B cell (primary cell): ENCODE results near the gene SLF2. TPM values are rescaled to one million over a fixed set of nuclear protein-coding genes. Genes with fewer than 3 reads are reported as not detected.

Experiments
- ATAC-seq: fragments of 200-7000 bp; cut with Tn5 transposase; one replicate; pipeline ENCODE4 v1.10.0; 2021; ENCODE audit warnings: low read depth, mild to moderate bottlenecking, moderate number of reproducible peaks, moderate library complexity
- CTCF ChIA-PET: fragments of 350-600 bp; sonication (Branson Sonifier 250); formaldehyde crosslinking; loops from one replicate; lab custom pipeline; 2021; ENCODE audit warnings: antibody characterized with exemption, inconsistent platforms; lab: Charles Lee
- POLR2A ChIA-PET: fragments of 350-600 bp; sonication (Branson Sonifier 250); formaldehyde crosslinking; loops from one replicate; lab custom pipeline; 2021; ENCODE audit warnings: antibody characterized with exemption; lab: Charles Lee
- DNase-seq: peaks from one replicate; pipeline ENCODE4 v3.0.0; 2013
- H2AFZ ChIP-seq: 2 replicates; pipeline ENCODE4 v1.6.1; 2012; ENCODE audit warnings: mild to moderate bottlenecking, low read depth, low read length; ENCODE audit not compliant: insufficient read depth, poor library complexity, severe bottlenecking
- H3K27ac ChIP-seq, 2 donors: 1 replicate in 1 of 2; 2 replicates in 1 of 2; pipeline ENCODE4 v1.5.1; 2012 to 2013; ENCODE audit warnings: low read length in 2 of 2, mild to moderate bottlenecking in 2 of 2, moderate library complexity in 1 of 2
- H3K27me3 ChIP-seq, 4 experiments: fragments of 200-600 bp in 1 of 4; sonication (generic) in 1 of 4; replicated peaks in 1 of 4; 1 replicate in 2 of 4; 2 replicates in 2 of 4; pipeline versions ENCODE4 v1.6.1 to v1.7.0; 2013 to 2016; ENCODE audit warnings: low read length in 3 of 4, mild to moderate bottlenecking in 2 of 4, mixed read lengths in 1 of 4, moderate library complexity in 1 of 4; ENCODE audit not compliant: insufficient read depth in 4 of 4, control insufficient read depth in 3 of 4; ENCODE audit errors: control extremely low read depth in 1 of 4
- H3K36me3 ChIP-seq, 2 experiments: replicated peaks in 1 of 2; 1 replicate in 1 of 2; 2 replicates in 1 of 2; pipeline versions ENCODE4 v1.6.1 to v1.7.1; 2013; ENCODE audit warnings: low read length in 1 of 2; ENCODE audit not compliant: insufficient read depth in 2 of 2, control insufficient read depth in 1 of 2; ENCODE audit errors: control extremely low read depth in 1 of 2, extremely low read depth in 1 of 2
- H3K4me1 ChIP-seq, 2 donors: fragments of 200-600 bp in 1 of 2; sonication (generic) in 1 of 2; 1 replicate in 1 of 2; 2 replicates in 1 of 2; pipeline versions ENCODE4 v1.5.1 to v1.6.1; 2013 to 2017; ENCODE audit warnings: low read length in 2 of 2; ENCODE audit not compliant: control insufficient read depth in 2 of 2, insufficient read depth in 2 of 2
- H3K4me2 ChIP-seq: replicated peaks from 2 replicates; pipeline ENCODE3; 2012; ENCODE audit warnings: mild to moderate bottlenecking, low read depth, low read length; ENCODE audit not compliant: poor library complexity, severe bottlenecking
- H3K4me3 ChIP-seq, 5 experiments: fragments of 200-600 bp in 1 of 5; sonication (generic) in 1 of 5; 1 replicate in 3 of 5; 2 replicates in 2 of 5; pipeline versions ENCODE4 v1.5.1 to v1.7.0; 2011 to 2016; ENCODE audit warnings: low read length in 4 of 5, mild to moderate bottlenecking in 4 of 5, low read depth in 2 of 5, control low read depth in 1 of 5, moderate library complexity in 1 of 5; ENCODE audit not compliant: insufficient read depth in 1 of 5; ENCODE audit errors: control extremely low read depth in 1 of 5, extremely low read depth in 1 of 5
- H3K79me2 ChIP-seq: fragments of 200-600 bp; sonication (generic); one replicate; pipeline ENCODE4 v1.6.0; 2016; ENCODE audit warnings: low read length; ENCODE audit not compliant: control insufficient read depth, insufficient read depth
- H3K9ac ChIP-seq: fragments of 200-600 bp; sonication (generic); 2 replicates; pipeline ENCODE4 v1.6.1; 2017; ENCODE audit warnings: mild to moderate bottlenecking, low read length, moderate library complexity
- H3K9me3 ChIP-seq, 3 donors: one replicate each; pipeline versions ENCODE4 v1.6.1 to v1.7.1; 2013; ENCODE audit warnings: low read length in 2 of 3; ENCODE audit not compliant: control insufficient read depth in 2 of 3, insufficient read depth in 1 of 3; ENCODE audit errors: control extremely low read depth in 1 of 3
- H4K20me1 ChIP-seq: 2 replicates; pipeline ENCODE4 v1.6.0; 2012; ENCODE audit warnings: mild to moderate bottlenecking, low read length; ENCODE audit not compliant: insufficient read depth, control insufficient read depth, poor library complexity, severe bottlenecking
- H3K27ac Mint-ChIP-seq: one replicate; pipeline ENCODE4 v1.8.0; 2021; ENCODE audit warnings: mixed read lengths
- H3K27me3 Mint-ChIP-seq: one replicate; pipeline ENCODE4 v1.8.0; 2021; ENCODE audit warnings: mixed read lengths
- H3K4me1 Mint-ChIP-seq: one replicate; pipeline ENCODE4 v1.8.0; 2021; ENCODE audit warnings: mixed read lengths
- H3K4me3 Mint-ChIP-seq: one replicate; pipeline ENCODE4 v1.8.0; 2021; ENCODE audit warnings: mixed read lengths
- H3K9me3 Mint-ChIP-seq: one replicate; pipeline ENCODE4 v1.8.0; 2022; ENCODE audit warnings: mixed read lengths; ENCODE audit not compliant: insufficient read depth
- CTCF ChIP-seq: fragments of 200-600 bp; IDR thresholded peaks from one replicate; pipeline ENCODE4 v1.8.0; 2022; ENCODE audit warnings: antibody characterized with exemption, mild to moderate bottlenecking
- EZH2 ChIP-seq: IDR thresholded peaks from 2 replicates; pipeline ENCODE4 v1.6.1; 2012; ENCODE audit warnings: borderline replicate concordance, low read depth, mild to moderate bottlenecking, moderate library complexity, low read length; ENCODE audit not compliant: insufficient read depth, poor library complexity, severe bottlenecking
- WGBS: methylation state at CpG from one replicate; pipeline ENCODE4 v1.1.5; 2013; ENCODE audit warnings: missing lambda C conversion rate; ENCODE audit not compliant: insufficient coverage; 5-methylcytosine and 5-hydroxymethylcytosine counted together
- intact Hi-C: fragments of 100-400 bp; cut with micrococcal nuclease; formaldehyde crosslinking; loops from one replicate; pipeline ENCODE4 v1.10.0; 2022
- polyA plus RNA-seq: library from polyadenylated mRNA; depleted of rRNA; stranded (reverse); fragments of >200 nt; gene quantifications from 2 replicates; pipeline ENCODE4 v1.2.3, GENCODE V29; 2012
- total RNA-seq, 2 donors: library from RNA; stranded (reverse); fragments of 120-200 nt in 1 of 2; gene quantifications; 1 replicate in 1 of 2; 2 replicates in 1 of 2; pipeline versions ENCODE4 v1.2.3 to v1.2.4, GENCODE V29; 2013 to 2022

The SLF2 gene
- total and polyA plus RNA-seq, 2 donors (not counting 1 experiment from before 2014, with no cell fraction given) = 11.8 to 65.6 TPM

- H3K4me1 Mint-ChIP-seq = no peaks in the 10 kb centered on the region
- H3K4me3 Mint-ChIP-seq = no peak overlapping the region
- CTCF ChIA-PET = interaction anchor here (1.3 kb wide), 1 partner anchor 356 kb away, joined by 3 read pairs; no protein-coding TSS in a partner anchor
- H3K27me3 Mint-ChIP-seq = peaks cover 29% of the 10 kb centered on the region
- TF ChIP-seq EZH2 (no peak), CTCF (no peak)
- H3K4me2 ChIP-seq = no peak overlapping the region
- ATAC-seq (no peak), DNase-seq (no peak)
- no peak overlapping the region for H3K27ac ChIP-seq
- no peaks in the 10 kb centered on the region for H3K9me3 Mint-ChIP-seq
- no peaks in the 10 kb centered on the region for H3K4me1 ChIP-seq
- no peak overlapping the region for H3K27ac Mint-ChIP-seq
- no peak overlapping the region for H3K9ac ChIP-seq
- POLR2A ChIA-PET = no interaction called here
- no peak overlapping the region for H3K4me3 ChIP-seq
- no peaks in the 10 kb centered on the region for H3K36me3 ChIP-seq
- H3K9me3 ChIP-seq = no peaks in the 10 kb centered on the region
- H3K79me2 ChIP-seq = no peaks in the 10 kb centered on the region
- intact Hi-C loops = loop anchor here (10.0 kb wide), 1 partner anchor 440 kb away; no protein-coding TSS in a partner anchor
- whole genome bisulfite sequencing = 89% methylated on average over 9 of the region's 20 CpGs
- no peak overlapping the region for H2AFZ ChIP-seq
- H3K27me3 ChIP-seq = peaks cover 0 to 11% (median 3%) of the 10 kb centered on the region in 4 experiments
- no peaks in the 10 kb centered on the region for H4K20me1 ChIP-seq
These were observed 37.9 kb upstream of the SLF2 start for GRCh38 chr10:100874702-100875483.

- no CpG with 5 or more reads among the region's 5 CpGs for WGBS
- no peak overlapping the region for H3K27ac ChIP-seq
- no peak overlapping the region for H3K4me3 ChIP-seq
- no peak overlapping the region for H3K4me3 Mint-ChIP-seq
- intact Hi-C loops = loop anchor here (10.0 kb wide), 1 partner anchor 441 kb away; no protein-coding TSS in a partner anchor
- ATAC-seq (no peak), DNase-seq (no peak)
- ChIA-PET POLR2A (no interaction called here), CTCF (interaction anchor here (1.2 kb wide), 1 partner anchor 46 kb away, joined by 3 read pairs; no protein-coding TSS in a partner anchor)
- H3K9me3 ChIP-seq = no peaks in the 10 kb centered on the region
- H3K4me1 Mint-ChIP-seq = no peaks in the 10 kb centered on the region
- no peak overlapping the region for H3K9ac ChIP-seq
- H3K27me3 Mint-ChIP-seq = peaks cover 29% of the 10 kb centered on the region
- H3K36me3 ChIP-seq = no peaks in the 10 kb centered on the region
- no peaks in the 10 kb centered on the region for H3K4me1 ChIP-seq
- H3K27ac Mint-ChIP-seq = no peak overlapping the region
- no peak overlapping the region for H2AFZ ChIP-seq
- no peak for TF ChIP-seq CTCF
- peaks cover 0 to 11% (median 3%) of the 10 kb centered on the region in 4 experiments for H3K27me3 ChIP-seq
- no peaks in the 10 kb centered on the region for H3K79me2 ChIP-seq
- no peaks in the 10 kb centered on the region for H4K20me1 ChIP-seq
- no peaks in the 10 kb centered on the region for H3K9me3 Mint-ChIP-seq
- H3K4me2 ChIP-seq = no peak overlapping the region
These were observed 37.1 kb upstream of the SLF2 start for GRCh38 chr10:100875484-100876166.
